Heart left ventricle (tissue), 13 donors: ENCODE data around the gene PANX2.

ENCODE experiments used
- CTCF ChIP-seq, 12 donors: fragments of 200-600 bp; sonication (generic) in 4 of 12; IDR thresholded peaks; one replicate each; pipeline versions ENCODE4 v1.5.0 to v1.8.0; 2018 to 2022; ENCODE audit warnings: antibody characterized with exemption in 12 of 12, mild to moderate bottlenecking in 5 of 12
- POLR2A ChIP-seq, 2 donors: fragments of 450-650 bp; IDR thresholded peaks; one replicate each; pipeline ENCODE4 v1.6.1; 2017; ENCODE audit warnings: antibody characterized with exemption in 2 of 2, mild to moderate bottlenecking in 2 of 2, moderate library complexity in 2 of 2
- donor health status: ischemic (EF 13 %, LVEDD 7.1; RV severe dilation, severe dysfunction).
- donor health status: DM: no; HTN: yes; CAD: no.
- donor health status: DM: no; HTN: no; CAD: no.
- donor health status: ischemic (EF 25% LVEDD 6.9; RV normal size, moderate dysfunction).
- donor health status: ischemic (EF 25% LVEDD 5.7; RV mildly dilated, moderate dysfunction).
- donor health status: ischemic (EF 35%, LVEDD 5.7; RV mildly dilated, moderate dysfunction).
- donor health status: nonischemic (EF 11% LVEDD 7.7; RV severe dilation, severe dysfunction).
- donor health status: DM: yes; HTN: yes; CAD: no.
- donor health status: PGD.
- donor health status: ischemic (EF 29% LVEDD 5.4; RV normal size, mild dysfunction).
- donor health status: nonischemic (EF 23%, LVEDD 6.1; RV moderate dilation, normal function).

GRCh38 chr22:50173983-50174355 lies 3.4 kb downstream of the PANX2 start:
- no peak for TF ChIP-seq CTCF (IDR thresholded peaks at IDR 0.05)
- no peak for TF ChIP-seq POLR2A (IDR thresholded peaks at IDR 0.05)
